Measurements from ENCODE around the gene MAG. TPM values are rescaled to one million over a fixed set of nuclear protein-coding genes. Genes with fewer than 3 reads are reported as not detected.

The MAG gene
- total and polyA plus RNA-seq, 9 of the 15 experiments (the other 6 are each of a cell fraction or from before 2014, with no cell fraction given): 0.11 to 10.0 (median 1.6) TPM

- TF ChIP-seq TFE3 (CRISPR knock-in tag; IDR thresholded peaks at IDR 0.05) (no peak), SRSF9 (IDR thresholded peaks at IDR 0.05; ENCODE audit: borderline replicate concordance, low read depth, low read length) (no peak), ETS1 (conservative IDR thresholded peaks at IDR 0.05; ENCODE audit: control insufficient read depth, low read depth, low read length) (no peak), CEBPG (CRISPR knock-in tag; IDR thresholded peaks at IDR 0.05) (no peak), CEBPG (tag; conservative IDR thresholded peaks at IDR 0.05 in 1 of 2, IDR thresholded peaks at IDR 0.05 in 1 of 2) (0 out of 4 replicates have a peak, but pooled peaks of 1 of the 2 experiments have one; percentile 30), ESRRA (IDR thresholded peaks at IDR 0.05; ENCODE audit: borderline replicate concordance, low read depth) (0 out of 2 replicates have a peak, but pooled peaks have one; percentile 22), CGGBP1 (CRISPR knock-in tag; IDR thresholded peaks at IDR 0.05) (no peak), CHD7 (IDR thresholded peaks at IDR 0.05; ENCODE audit: low read depth, low read length) (no peak)
Measured at GRCh38 chr19:35247526-35248309, 44.2 kb upstream of the MAG start (continued).

Data from K562 (cell line).